Motor neuron (in vitro differentiated cells): ENCODE measurements around the gene ZFPM1. TPM values are rescaled to one million over a fixed set of nuclear protein-coding genes. Genes with fewer than 3 reads are reported as not detected.
A peak's percentile ranks its signal among the peaks of the same experiment; 100 is the strongest.

Experiments
- ATAC-seq, 8 experiments: fragments of 200-7000 bp; cut with Tn5 transposase; replicated peaks in 6 of 8; 2 replicates each; pipeline ENCODE4 v1.8.0; 2021; ENCODE audit warnings: mild to moderate bottlenecking in 8 of 8, moderate library complexity in 8 of 8
- H3K27ac ChIP-seq, 2 donors: fragments of 250-450 bp; sonication (Bioruptor Pico); 2 replicates each; pipeline ENCODE4 v1.9.0; 2021; ENCODE audit warnings: antibody characterized with exemption in 2 of 2, mild to moderate bottlenecking in 2 of 2, moderate library complexity in 1 of 2
- H3K4me1 ChIP-seq, 2 donors: fragments of 250-450 bp; sonication (Bioruptor Pico); replicated peaks in 1 of 2; 2 replicates each; pipeline ENCODE4 v1.6.1; 2021; ENCODE audit warnings: antibody characterized with exemption in 2 of 2, mild to moderate bottlenecking in 2 of 2, moderate library complexity in 1 of 2
- H3K4me3 ChIP-seq, 5 donors: fragments of 250-450 bp; sonication (Bioruptor Pico); 2 replicates each; pipeline ENCODE4 v1.9.0; 2021; ENCODE audit warnings: antibody characterized with exemption in 5 of 5, mild to moderate bottlenecking in 5 of 5, moderate library complexity in 4 of 5
- WGBS, 10 experiments: fragments of 450-650 bp; shearing (Covaris generic); methylation state at CpG; one replicate each; pipeline ENCODE4 v1.0.0; 2022; 5-methylcytosine and 5-hydroxymethylcytosine counted together
- in situ Hi-C, 9 experiments: fragments of 400-800 bp; cut with MboI; loops; one replicate each; pipeline ENCODE4 v1.15.0; 2021; ENCODE audit warnings: low sequenced_read_pairs in 9 of 9, low pct_unique_long_range_greater_than_20kb in 2 of 9; ENCODE audit not compliant: unreplicated experiment in 9 of 9
- total RNA-seq, 8 experiments: library from RNA; unstranded; fragments of 300-600 nt; gene quantifications; 2 replicates each; pipeline versions ENCODE4 v1.2.3 to v1.2.4, GENCODE V29; 2022

The ZFPM1 gene
- total RNA-seq, 8 experiments from 2014 or later: 1.4 to 3.4 (median 2.7) TPM

DNA sequence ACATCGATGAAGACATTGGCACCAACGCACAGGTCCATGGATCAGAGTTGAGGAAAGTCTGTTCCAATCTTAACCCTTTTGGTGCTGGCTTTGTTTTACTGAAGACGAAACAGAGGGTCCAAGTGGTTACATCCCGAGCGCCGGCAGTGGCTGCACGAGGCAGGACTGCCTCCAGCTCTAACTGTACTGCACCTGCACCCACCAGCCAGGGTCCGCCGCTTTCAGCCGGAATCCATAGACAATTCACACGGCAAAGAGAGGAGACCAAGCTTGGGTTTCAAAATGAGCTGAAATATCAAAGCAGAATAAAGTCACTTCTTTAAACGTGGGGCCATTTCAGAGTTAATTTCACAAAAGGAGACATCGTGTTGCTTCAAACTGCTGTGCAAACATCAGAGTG, 95.9 kb downstream of the ZFPM1 start:
- Histone ChIP-seq H3K27ac (no peak overlapping the region), H3K4me3 (no peak overlapping the region), H3K4me1 (no peaks in the 10 kb centered on the region)
- WGBS, 10 experiments: 66 to 95% (median 74%) methylated on average over 2 to 13 of the region's 13 CpGs; no CpG with 5 or more reads in 3 of the 10 experiments
- in situ Hi-C loops: loop anchor here in 2 of 9 experiments (25.0 kb wide), 2 partner anchors 112 to 587 kb away; partner anchors contain the start of gene BANP (in 1 of the 2)
- no peak for ATAC-seq

DNA sequence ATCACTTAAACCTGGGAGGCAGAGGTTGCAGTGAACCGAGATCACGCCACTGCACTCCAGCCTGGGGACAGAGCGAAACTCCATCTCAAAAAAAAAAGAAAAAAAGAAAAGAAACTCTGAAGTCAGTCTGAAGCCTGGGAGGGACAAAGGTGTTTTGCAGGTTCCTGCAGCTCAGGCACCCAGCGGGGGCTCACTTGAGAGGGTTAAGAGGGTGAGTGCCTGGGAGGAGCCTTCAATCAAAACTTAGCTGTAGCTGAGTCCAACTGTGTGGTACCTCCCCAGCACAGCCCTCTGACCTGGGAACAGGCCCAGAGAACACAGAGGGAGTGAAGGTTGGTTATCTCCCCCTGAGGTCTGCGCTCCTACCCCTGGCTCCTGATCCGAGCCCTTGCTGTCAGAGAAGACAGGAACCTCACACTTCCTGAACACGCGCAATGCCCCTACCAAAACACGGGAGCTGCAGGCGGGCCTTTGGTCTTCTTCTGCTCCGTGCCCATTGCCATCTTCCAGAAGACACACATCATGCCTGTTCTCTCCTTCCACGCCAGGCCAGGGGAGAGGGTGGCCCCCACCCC, 96.7 kb downstream of the ZFPM1 start:
- H3K27ac ChIP-seq: no peak overlapping the region
- no peak overlapping the region for H3K4me3 ChIP-seq
- in situ Hi-C loops: loop anchor here in 2 of 9 experiments (25.0 kb wide), 2 partner anchors 112 to 587 kb away; partner anchors contain the start of gene BANP (in 1 of the 2)
- WGBS, 10 experiments: 0 to 69% (median 67%) methylated on average over 1 to 9 of the region's 12 CpGs; no CpG with 5 or more reads in 3 of the 10 experiments
- H3K4me1 ChIP-seq: no peaks in the 10 kb centered on the region
- ATAC-seq: no peak

DNA sequence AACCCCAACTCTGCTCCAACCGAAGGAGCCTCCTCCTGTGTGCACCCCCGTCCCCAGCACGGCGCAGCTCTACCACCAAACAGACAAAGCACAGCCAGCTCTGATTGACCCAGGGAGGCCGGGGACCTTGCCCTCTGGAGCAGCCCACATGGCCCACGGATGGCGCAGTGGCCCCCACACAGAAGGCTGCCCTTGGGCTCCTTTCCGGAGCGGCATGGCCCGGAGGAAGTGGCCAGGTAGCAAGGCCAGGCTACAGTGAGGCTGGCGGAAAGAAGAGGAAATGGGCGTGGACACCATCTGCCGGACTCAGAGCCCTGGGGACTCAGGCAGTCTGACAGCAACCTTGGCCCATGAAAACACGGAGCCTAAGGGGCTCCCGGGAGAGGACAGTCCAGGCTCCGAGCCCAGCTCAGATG, 97.2 kb downstream of the ZFPM1 start:
- Histone ChIP-seq H3K27ac (no peak overlapping the region), H3K4me3 (no peak overlapping the region), H3K4me1 (no peaks in the 10 kb centered on the region)
- 14 to 100% (median 90%) methylated on average over 1 to 4 of the region's 16 CpGs; no CpG with 5 or more reads in 4 of the 10 experiments for WGBS, 10 experiments
- peak in 6 of 8 experiments; percentile 30 to 82 (median 44) for ATAC-seq
- in situ Hi-C loops: no loop called here

DNA sequence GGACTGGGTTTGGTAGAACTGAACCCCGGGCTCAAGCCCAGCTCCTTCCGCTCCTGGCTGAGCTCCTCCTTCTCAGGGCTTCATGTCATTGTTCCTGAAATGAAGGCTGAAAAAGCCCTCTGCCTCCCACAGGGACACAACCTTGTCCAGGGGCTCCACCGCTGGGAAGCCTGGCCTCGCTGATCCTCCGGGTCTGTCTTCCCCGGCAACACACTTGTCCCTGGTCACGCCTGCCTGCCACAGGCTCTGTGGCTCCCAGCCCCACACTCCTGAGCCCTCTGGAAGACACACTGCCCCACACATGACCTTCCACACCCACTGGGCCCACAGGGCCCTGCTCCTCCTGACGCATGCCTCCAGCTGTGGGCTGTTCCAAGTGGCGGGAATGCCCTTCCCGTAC, 99.1 kb downstream of the ZFPM1 start:
- Histone ChIP-seq H3K4me3 (no peak overlapping the region), H3K27ac (no peak overlapping the region), H3K4me1 (no peaks in the 10 kb centered on the region)
- 53 to 80% (median 67%) methylated on average over 3 to 9 of the region's 10 CpGs; no CpG with 5 or more reads in 6 of the 10 experiments for WGBS, 10 experiments
- in situ Hi-C loops: no loop called here
- ATAC-seq: peak in 1 of 8 experiments; percentile 34

DNA sequence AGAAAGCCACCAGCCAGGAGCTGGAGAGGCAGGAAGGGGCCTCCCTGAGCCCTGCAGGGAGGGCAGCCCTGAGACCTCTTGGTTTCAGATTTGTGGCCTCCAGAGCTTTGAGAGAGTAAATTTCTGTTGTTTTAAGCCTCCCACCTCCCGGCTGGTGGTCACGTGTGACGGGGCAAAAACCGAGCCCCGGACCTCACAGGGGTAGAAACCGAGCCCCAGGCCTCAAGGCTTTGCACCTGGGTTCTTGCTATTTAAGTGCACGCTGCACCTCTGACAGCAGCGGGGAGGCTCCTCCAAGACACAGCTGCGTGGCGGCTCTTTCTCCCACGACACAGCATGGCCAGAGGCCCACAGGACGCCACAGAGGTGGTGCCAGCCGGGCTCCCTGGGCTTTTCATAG, 99.7 kb downstream of the ZFPM1 start:
- H3K4me1 ChIP-seq: no peaks in the 10 kb centered on the region
- in situ Hi-C loops: no loop called here
- no peak overlapping the region for H3K27ac ChIP-seq
- 40 to 69% (median 60%) methylated on average over 1 to 8 of the region's 13 CpGs; no CpG with 5 or more reads in 6 of the 10 experiments for WGBS, 10 experiments
- no peak for ATAC-seq
- no peak overlapping the region for H3K4me3 ChIP-seq

DNA sequence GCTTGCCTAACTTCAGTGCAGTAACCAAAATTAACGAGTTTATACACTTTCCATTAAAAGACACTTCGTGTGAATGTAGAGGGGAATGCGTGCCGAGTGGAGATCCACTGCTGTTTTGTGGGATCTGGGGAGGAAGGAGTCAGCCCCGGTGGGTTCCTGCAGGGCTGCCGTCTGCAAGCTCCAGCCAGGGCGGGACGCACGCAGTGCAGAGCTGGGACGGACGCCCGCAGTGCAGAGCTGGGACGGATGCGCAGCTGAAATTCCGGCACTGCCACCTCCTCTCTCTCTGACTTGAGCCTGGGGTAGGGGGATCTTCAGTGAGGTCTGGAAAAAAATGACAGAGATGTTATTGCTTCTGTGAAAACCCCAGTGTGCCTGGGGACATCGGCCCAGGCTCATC, 100.7 kb downstream of the ZFPM1 start:
- H3K4me3 ChIP-seq: no peak overlapping the region
- no peak overlapping the region for H3K27ac ChIP-seq
- no peak for ATAC-seq
- no peaks in the 10 kb centered on the region for H3K4me1 ChIP-seq
- in situ Hi-C loops: no loop called here
- 20 to 82% (median 66%) methylated on average over 1 to 14 of the region's 16 CpGs; no CpG with 5 or more reads in 4 of the 10 experiments for WGBS, 10 experiments

DNA sequence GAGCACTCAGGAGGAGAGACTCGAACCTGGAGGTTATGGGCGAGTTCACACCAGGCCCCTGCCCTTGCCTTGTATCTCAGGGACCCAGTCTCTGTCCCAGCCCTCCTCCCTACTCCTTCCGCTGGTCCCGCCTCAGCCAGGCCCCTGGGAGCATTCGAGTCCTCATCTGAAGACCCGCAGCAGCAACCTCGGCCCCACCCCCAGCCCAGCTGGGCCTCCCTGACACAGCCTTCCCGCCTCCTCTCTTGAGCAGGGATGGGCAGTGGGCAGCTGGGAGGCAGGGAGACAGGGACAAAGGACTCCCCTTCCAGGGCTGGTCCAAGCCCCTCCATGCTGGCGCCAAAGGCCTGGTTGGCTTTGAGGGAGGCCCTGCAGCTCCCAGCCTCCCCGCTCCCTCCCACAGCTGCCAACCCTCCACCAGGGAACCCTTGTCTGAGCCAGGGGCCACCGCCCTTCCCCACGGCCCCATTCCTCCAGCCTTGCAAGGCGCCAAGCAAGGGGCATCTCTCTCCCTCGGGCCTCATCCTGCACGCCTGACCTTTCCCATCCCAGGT, 101.7 kb downstream of the ZFPM1 start:
- Histone ChIP-seq H3K4me1 (no peaks in the 10 kb centered on the region), H3K4me3 (no peak overlapping the region), H3K27ac (no peak overlapping the region)
- ATAC-seq: peak in 4 of 8 experiments; percentile 14 to 43 (median 31)
- WGBS, 10 experiments: 24 to 80% (median 38%) methylated on average over 2 to 8 of the region's 15 CpGs; no CpG with 5 or more reads in 5 of the 10 experiments
- in situ Hi-C loops: no loop called here

DNA sequence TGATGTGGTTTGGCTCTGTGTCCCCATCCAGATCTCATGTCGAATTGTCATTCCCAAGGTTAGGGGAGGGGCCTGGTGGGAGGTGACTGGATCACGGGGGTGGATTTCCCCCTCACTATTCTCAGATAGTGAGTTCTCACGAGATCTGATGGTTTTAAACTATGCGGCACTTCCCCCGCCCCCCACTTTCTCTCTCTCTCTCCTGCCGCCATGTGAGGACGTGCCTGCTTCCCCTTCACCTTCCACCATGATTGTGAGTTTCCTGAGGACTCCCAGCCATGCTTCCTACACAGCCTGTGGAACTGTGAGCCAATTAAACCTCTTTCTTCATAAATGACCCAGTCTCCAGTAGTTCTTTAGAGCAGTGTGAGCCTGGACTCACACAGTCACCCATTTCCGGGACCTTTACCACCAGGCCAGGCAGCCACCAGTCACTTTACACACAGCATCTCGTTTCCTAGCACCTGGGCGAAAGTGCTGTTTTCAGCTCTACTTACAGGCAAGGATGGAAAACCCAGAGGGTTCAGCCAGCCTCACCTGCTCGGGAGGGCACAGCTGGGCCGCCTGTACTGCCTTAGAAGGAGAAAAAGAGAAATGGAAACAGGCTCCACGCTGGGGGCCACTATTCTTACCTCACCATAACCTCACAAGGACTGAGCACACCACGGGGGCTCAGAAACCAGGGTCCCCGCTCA, 103.4 kb downstream of the ZFPM1 start:
- 0 to 80% (median 72%) methylated on average over 2 to 9 of the region's 15 CpGs; no CpG with 5 or more reads in 4 of the 10 experiments for WGBS, 10 experiments
- no peak for ATAC-seq
- no peaks in the 10 kb centered on the region for H3K4me1 ChIP-seq
- no peak overlapping the region for H3K27ac ChIP-seq
- no peak overlapping the region for H3K4me3 ChIP-seq
- in situ Hi-C loops: no loop called here

DNA sequence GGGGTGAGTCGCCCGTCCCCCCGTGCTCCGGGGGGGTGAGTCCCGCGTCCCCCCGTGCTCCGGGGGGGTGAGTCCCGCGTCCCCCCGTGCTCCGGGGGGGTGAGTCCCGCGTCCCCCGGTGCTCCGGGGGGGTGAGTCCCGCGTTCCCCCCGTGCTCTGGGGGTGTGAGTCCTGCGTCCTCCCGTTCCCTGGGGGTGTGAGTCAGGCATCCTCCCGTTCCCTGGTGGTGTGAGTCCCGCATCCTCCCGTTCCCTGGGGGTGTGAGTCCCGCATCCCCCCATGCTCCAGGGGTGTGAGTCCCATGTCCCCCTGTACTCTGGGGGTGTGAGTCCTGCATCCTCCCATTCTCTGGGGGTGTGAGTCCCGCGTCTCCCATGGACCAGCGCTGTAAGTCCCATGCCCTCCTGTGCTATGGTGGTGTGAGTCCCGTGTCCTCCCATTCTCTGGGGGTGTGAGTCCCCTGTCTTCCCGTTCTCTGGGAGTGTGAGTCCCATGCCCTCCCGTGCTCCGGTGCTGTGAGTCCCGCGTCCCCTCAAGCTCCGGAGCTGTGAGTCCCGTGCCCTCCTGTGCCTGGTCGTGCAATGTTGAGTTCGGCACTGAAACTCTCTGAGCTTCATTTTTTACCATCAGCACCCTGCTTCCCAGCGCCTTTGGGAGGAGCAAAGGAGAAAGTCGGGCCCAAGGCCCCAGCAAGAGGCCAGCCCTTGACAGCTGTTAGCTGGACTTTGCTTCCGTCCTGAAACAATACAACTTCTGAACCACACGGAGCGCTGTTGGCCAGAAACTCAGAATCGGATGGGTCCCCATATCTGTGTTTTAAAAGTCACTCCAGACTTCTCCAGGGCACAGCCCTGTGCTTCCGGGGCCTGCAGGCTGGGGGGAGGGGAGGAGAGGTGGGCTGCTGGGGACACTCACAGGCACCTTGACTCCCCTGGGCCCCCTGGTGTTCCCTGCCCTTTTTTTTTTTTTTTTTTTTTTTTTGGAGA, 105.7 kb downstream of the ZFPM1 start:
- H3K4me1 ChIP-seq: peaks cover 0 to 6% of the 10 kb centered on the region in 2 donors
- no peak overlapping the region for H3K27ac ChIP-seq
- in situ Hi-C loops: no loop called here
- no peak overlapping the region for H3K4me3 ChIP-seq
- ATAC-seq: peak; percentile 25 to 83 (median 48)
- 0 to 100% (median 25%) methylated on average over 1 to 8 of the region's 45 CpGs; no CpG with 5 or more reads in 3 of the 10 experiments for WGBS, 10 experiments

DNA sequence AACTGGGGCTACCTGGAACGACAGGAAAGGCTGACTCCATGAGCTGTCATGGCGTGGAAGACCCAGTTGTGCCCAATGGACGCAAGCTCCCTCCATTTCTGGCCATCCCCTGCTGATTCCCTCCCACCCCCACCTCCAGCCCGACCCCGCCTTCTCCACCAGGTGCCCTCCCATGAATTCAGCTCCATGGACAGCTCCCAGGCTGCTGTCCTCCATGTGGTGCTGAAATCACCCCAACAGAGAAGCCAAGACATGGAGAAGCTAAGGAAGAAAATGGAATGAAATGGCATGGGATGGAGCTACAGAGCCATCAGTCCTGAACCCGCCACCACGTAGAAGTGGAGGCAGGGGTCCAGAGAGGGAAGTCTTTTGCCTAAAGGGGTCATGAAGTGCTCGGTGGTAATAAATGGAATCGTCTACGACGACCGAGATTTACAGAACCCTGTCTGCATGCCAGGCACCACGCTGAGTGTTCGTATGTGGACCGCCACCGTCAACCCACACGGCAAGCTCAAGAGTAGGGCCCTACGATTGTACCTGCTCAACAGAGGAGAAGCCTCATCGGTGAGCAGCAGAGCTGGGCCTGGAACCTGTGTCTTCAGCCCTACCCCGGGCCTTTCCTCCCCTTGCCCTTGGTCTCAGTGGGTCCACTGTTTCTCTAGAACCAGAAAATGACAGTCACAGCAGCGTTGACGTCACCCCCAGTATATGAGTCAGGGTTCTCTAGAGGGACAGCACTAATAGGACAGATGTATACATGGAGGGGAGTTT, 107.8 kb downstream of the ZFPM1 start:
- ATAC-seq: peak in 6 of 8 experiments; percentile 6 to 29 (median 20)
- H3K4me1 ChIP-seq: peaks cover 3 to 6% of the 10 kb centered on the region in 2 donors
- H3K4me3 ChIP-seq: no peak overlapping the region
- no peak overlapping the region for H3K27ac ChIP-seq
- 40 to 90% (median 77%) methylated on average over 1 to 9 of the region's 22 CpGs; no CpG with 5 or more reads in 4 of the 10 experiments for whole genome bisulfite sequencing, 10 experiments
- in situ Hi-C loops: no loop called here

DNA sequence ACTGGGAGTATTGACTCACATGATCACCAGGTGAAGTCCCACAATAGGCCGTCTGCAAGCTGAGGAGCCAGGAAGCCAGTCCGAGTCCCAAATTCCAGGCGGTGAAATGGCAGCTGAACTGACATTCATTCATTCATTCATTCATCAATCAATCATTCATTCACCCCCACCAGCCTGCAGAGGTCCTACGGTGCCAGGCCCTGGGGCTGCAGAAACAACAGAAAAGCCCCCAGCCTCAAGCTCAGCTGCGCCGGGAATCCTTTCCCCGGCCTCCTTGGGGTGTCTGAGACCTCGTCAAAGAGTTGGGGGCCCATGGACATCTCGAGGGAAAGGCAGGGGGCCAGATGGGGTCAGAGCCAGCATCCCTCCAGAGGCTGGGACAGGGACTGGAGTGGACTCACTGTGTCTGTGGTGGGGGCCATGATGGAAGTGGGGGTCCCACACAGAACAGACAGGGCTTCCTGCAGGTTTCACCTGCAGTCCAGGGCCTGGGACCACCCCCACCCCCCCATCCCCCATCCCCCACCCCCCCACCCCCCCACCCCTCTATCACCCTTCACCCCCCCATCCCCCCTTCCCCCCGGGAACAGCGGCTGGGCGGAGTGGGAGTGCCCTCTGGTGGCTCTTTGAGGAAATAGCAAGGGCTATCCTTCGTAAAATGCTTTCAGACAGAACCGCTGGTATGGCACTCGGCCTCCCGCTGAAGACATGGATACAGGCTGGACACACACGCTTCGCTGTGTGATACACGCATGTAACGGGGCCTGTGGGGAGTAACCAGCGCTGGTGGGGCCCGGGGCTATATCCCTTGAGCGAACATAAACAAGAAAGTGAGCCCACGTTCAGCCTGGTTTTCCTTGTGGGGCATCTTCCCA, 108.6 kb downstream of the ZFPM1 start:
- Histone ChIP-seq H3K4me3 (no peak overlapping the region), H3K27ac (no peak overlapping the region), H3K4me1 (peaks cover 6 to 10% of the 10 kb centered on the region in 2 donors)
- ATAC-seq: peak in 7 of 8 experiments; percentile 12 to 45 (median 28)
- in situ Hi-C loops: no loop called here
- 0 to 96% (median 67%) methylated on average over 2 to 4 of the region's 24 CpGs; no CpG with 5 or more reads in 5 of the 10 experiments for WGBS, 10 experiments
